OCI-LY1 (cell line): ENCODE data around the gene WFDC12.

Experiments used
- EZH2 ChIP-seq: fragments of 200-600 bp; sonication (generic), shearing (Covaris generic); IDR thresholded peaks from 2 replicates; pipeline ENCODE4 v1.8.0; 2017; ENCODE audit warnings: borderline replicate concordance, mixed run types, mild to moderate bottlenecking, antibody characterized with exemption, low read length, moderate library complexity, mixed read lengths
- TF ChIP-seq, protein P1 (sequence below): fragments of 200-600 bp; sonication (generic), shearing (Covaris generic); IDR thresholded peaks from 2 replicates; pipeline ENCODE4 v1.5.1; 2017; ENCODE audit warnings: mild to moderate bottlenecking, antibody characterized with exemption, low read length, moderate library complexity, mixed read lengths

DNA sequence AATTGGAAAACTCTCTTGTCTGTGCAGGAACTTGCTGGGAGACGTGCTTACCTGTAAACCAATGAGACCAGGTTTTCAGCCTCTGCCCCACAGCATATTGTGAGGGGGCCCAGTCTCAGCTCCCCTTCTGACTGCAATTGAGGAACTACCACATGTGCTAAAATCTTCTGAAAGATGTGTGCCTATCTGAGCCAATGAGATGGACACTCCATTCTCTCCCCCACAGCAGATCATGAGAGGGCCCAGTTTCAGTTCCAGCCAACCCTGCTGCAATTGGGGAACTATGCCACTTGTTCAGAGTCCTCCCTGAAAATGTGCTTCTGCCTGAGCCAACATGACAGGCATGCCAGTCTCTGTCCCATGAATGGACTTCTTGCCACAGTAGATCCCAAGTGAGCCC is 29.5 kb upstream of the WFDC12 start:
- TF ChIP-seq, protein P1, sequence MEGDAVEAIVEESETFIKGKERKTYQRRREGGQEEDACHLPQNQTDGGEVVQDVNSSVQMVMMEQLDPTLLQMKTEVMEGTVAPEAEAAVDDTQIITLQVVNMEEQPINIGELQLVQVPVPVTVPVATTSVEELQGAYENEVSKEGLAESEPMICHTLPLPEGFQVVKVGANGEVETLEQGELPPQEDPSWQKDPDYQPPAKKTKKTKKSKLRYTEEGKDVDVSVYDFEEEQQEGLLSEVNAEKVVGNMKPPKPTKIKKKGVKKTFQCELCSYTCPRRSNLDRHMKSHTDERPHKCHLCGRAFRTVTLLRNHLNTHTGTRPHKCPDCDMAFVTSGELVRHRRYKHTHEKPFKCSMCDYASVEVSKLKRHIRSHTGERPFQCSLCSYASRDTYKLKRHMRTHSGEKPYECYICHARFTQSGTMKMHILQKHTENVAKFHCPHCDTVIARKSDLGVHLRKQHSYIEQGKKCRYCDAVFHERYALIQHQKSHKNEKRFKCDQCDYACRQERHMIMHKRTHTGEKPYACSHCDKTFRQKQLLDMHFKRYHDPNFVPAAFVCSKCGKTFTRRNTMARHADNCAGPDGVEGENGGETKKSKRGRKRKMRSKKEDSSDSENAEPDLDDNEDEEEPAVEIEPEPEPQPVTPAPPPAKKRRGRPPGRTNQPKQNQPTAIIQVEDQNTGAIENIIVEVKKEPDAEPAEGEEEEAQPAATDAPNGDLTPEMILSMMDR = no peak
- no peak for TF ChIP-seq EZH2
